ENCODE measurements around the gene MORN4. TPM values are rescaled to one million over a fixed set of nuclear protein-coding genes. Genes with fewer than 3 reads are reported as not detected.

MORN4 gene
- total and polyA plus RNA-seq, 2 donors (not counting 3 experiments of a cell fraction or from before 2014, with no cell fraction given) = 12.2 to 13.9 TPM

GRCh38 chr10:97587183-97587582, 46.1 kb downstream of the MORN4 start:
- dilution Hi-C loops (cut with MboI; ENCODE audit: extremely low pct_ligation_motif_present, low sequenced_read_pairs) (no loop called here), intact Hi-C loops (cut with micrococcal nuclease) (no loop called here)
- Histone ChIP-seq H3K27ac (ENCODE audit: insufficient read depth, low read depth, low read length) (no peak overlapping the region), H3K36me3 (ENCODE audit: control insufficient read depth in 2 of 2, extremely low read depth in 1 of 2, insufficient read depth in 2 of 2, low read length in 2 of 2) (no peaks in the 10 kb centered on the region), H3K79me2 (ENCODE audit: control insufficient read depth, insufficient read depth, low read length) (no peaks in the 10 kb centered on the region), H2AFZ (ENCODE audit: low read depth, low read length) (no peak overlapping the region), H3K9me3 (replicated peaks; ENCODE audit: control insufficient read depth, insufficient read depth, low read length) (no peaks in the 10 kb centered on the region), H4K20me1 (replicated peaks; ENCODE audit: control insufficient read depth, extremely low read depth, insufficient read depth, low read length) (no peaks in the 10 kb centered on the region), H3K27me3 (ENCODE audit: control insufficient read depth in 2 of 2, insufficient read depth in 2 of 2, low read length in 2 of 2) (no peaks in the 10 kb centered on the region), H3K9me1 (replicated peaks; ENCODE audit: control insufficient read depth, extremely low read depth, insufficient read depth, low read length) (no peaks in the 10 kb centered on the region), H3K9ac (replicated peaks; ENCODE audit: extremely low read depth, insufficient read depth, low read length) (no peak overlapping the region), H3K4me3 (replicated peaks in 1 of 3; ENCODE audit: insufficient read depth in 1 of 3, low read depth in 1 of 3, low read length in 3 of 3) (no peak overlapping the region), H3K4me1 (ENCODE audit: control insufficient read depth, extremely low read depth, insufficient read depth, low read length) (no peaks in the 10 kb centered on the region), H3K4me2 (ENCODE audit: insufficient read depth, low read length) (no peak overlapping the region)
- TF ChIP-seq EZH2 (IDR thresholded peaks at IDR 0.05; ENCODE audit: borderline replicate concordance, low read depth, low read length, severe bottlenecking) = no peak
- no peak for TF ChIP-seq POLR2AphosphoS5 (IDR thresholded peaks at IDR 0.05; ENCODE audit: insufficient read depth, low read depth, low read length)
- no peak for TF ChIP-seq JUN (IDR thresholded peaks at IDR 0.05; ENCODE audit: borderline replicate concordance, insufficient read depth, insufficient read length, low read depth)
- TF ChIP-seq POLR2A (IDR thresholded peaks at IDR 0.05; ENCODE audit: low read depth, low read length) = no peak
- no peak for TF ChIP-seq CTCF (IDR thresholded peaks at IDR 0.05; ENCODE audit: extremely low read depth in 1 of 2, insufficient read depth in 1 of 2, low read depth in 1 of 2, low read length in 2 of 2)
- no peak for TF ChIP-seq GATA2 (IDR thresholded peaks at IDR 0.05; ENCODE audit: insufficient read depth, insufficient read length, low read depth, low read length)
- no peak for TF ChIP-seq FOS (IDR thresholded peaks at IDR 0.05; ENCODE audit: borderline replicate concordance, insufficient read depth, low read length)
- TF ChIP-seq, protein P1, sequence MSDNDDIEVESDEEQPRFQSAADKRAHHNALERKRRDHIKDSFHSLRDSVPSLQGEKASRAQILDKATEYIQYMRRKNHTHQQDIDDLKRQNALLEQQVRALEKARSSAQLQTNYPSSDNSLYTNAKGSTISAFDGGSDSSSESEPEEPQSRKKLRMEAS (IDR thresholded peaks at IDR 0.05; ENCODE audit: insufficient read depth, insufficient read length) = no peak
- TF ChIP-seq MYC (IDR thresholded peaks at IDR 0.05; ENCODE audit: low read depth, low read length) = no peak
- POLR2A ChIA-PET = no interaction called here
- no peak for DNase-seq (ENCODE audit: low read depth, low spot score)
- BruUV-seq (replicated peaks) = no TSS peak
- CTCF ChIA-PET = interaction anchor here (1.0 to 2.0 kb wide), 3 partner anchors 12 to 26 kb away, joined by 4 to 8 read pairs (median 4); partner anchors contain the start of gene ANKRD2
- no peak for FAIRE-seq

Measured in endothelial cell of umbilical vein (primary cell).